Left lung (tissue), 10 donors: ENCODE measurements around the gene TMEM181. TPM values are rescaled to one million over a fixed set of nuclear protein-coding genes. Genes with fewer than 3 reads are reported as not detected.

ENCODE experiments used
- ATAC-seq: fragments of 200-7000 bp; cut with Tn5 transposase; one replicate; pipeline ENCODE4 v1.9.1; 2020; ENCODE audit warnings: moderate library complexity
- DNase-seq, 4 donors: peaks; one replicate each; pipeline ENCODE4 v3.0.0-alpha.2; 2013 to 2020
- H3K27ac ChIP-seq, 2 donors: fragments of 200-600 bp; sonication (generic) in 1 of 2; one replicate each; pipeline versions ENCODE4 v1.5.0 to v1.8.0; 2020 to 2021
- H3K27me3 ChIP-seq, 2 donors: fragments of 200-600 bp; sonication (generic) in 1 of 2; one replicate each; pipeline versions ENCODE4 v1.5.0 to v1.8.0; 2020 to 2021
- H3K36me3 ChIP-seq, 2 donors: fragments of 200-600 bp; sonication (generic) in 1 of 2; one replicate each; pipeline versions ENCODE4 v1.5.0 to v1.8.0; 2020 to 2021
- H3K4me1 ChIP-seq, 2 donors: fragments of 200-600 bp; one replicate each; pipeline ENCODE4 v1.8.0; 2021
- H3K4me3 ChIP-seq, 2 donors: fragments of 200-600 bp; sonication (generic) in 1 of 2; one replicate each; pipeline versions ENCODE4 v1.5.0 to v1.8.0; 2020 to 2021; ENCODE audit warnings: mild to moderate bottlenecking in 1 of 2
- H3K9me3 ChIP-seq, 2 donors: fragments of 200-600 bp; sonication (generic) in 1 of 2; one replicate each; pipeline versions ENCODE4 v1.5.0 to v1.8.0; 2020 to 2021
- intact Hi-C, 2 donors: fragments of 100-400 bp; cut with DNase I; formaldehyde crosslinking; loops; one replicate each; pipeline versions ENCODE4 v1.11.2 to v1.14.2; 2022
- polyA plus RNA-seq, 6 donors: library from polyadenylated mRNA; unstranded; fragments of 120-200 nt; gene quantifications; one replicate each; pipeline ENCODE4 v1.2.1, GENCODE V29; 2013; ENCODE audit not compliant: insufficient read length in 6 of 6
- total RNA-seq, 2 donors: library from RNA; stranded (reverse); fragmentation: NEBNext Ultra II Directional; extraction: Animal tissue kit (Norgen Biotek cat#: 25700); gene quantifications; one replicate each; pipeline ENCODE4 v1.2.1, GENCODE V29; 2021
- TF ChIP-seq, protein P1 (sequence below), 2 donors: fragments of 200-600 bp; sonication (generic) in 1 of 2; IDR thresholded peaks; one replicate each; pipeline versions ENCODE4 v1.5.0 to v1.8.0; 2021; ENCODE audit warnings: antibody characterized with exemption in 2 of 2
- donor health status: DM: no; HTN: yes; CAD: no.
- donor health status: DM: no; HTN: no; CAD: no.

TMEM181 gene
- total and polyA plus RNA-seq, 8 donors: 29.9 to 37.0 (median 31.4) TPM

DNA sequence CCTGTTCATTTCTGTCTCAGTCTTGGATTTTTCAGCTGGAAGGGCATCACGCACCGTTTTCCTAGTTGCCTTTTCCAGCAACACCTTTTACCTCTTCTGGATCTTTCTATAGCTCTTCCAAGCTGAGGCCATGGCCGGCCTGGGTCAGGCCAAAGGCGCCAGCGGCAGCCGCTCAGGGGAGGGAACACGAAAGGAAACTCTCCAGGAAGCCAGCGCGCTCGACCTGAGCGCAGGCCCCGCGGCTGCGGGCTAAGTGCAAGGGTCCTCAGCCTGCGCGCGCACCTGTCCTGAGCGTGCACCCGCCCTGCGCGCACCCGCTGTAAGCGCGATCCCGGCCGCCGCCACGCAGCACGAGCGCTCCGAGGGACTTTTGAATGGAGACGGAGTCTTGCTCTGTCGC is 43.8 kb upstream of the TMEM181 start:
- H3K4me3 ChIP-seq: no peak overlapping the region

DNA sequence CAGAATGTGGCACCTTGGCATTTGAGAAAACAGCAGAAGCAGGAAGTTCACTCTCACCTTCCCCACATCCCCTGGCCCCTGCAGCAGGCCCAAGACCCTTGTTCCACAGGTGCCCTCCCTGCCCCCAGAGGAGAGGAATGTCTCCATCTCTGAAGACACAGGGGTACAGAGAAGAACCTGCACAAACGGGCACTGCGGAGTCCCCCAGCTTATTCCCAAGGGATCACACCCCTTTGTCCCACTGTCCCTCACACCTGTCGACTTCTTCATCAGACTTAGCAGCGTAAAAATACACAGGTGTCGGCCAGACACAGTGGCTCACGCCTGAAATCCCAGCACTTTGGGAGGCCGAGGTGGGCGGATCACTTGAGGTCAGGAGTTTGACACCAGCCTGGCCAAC is 42.9 kb upstream of the TMEM181 start:
- no peak overlapping the region for H3K27ac ChIP-seq
- intact Hi-C loops: loop anchor here in 1 of 2 donors (10.0 kb wide), 1 partner anchor 292 kb away; no protein-coding TSS in a partner anchor
- no peak for ATAC-seq

More for the DNA sequence above, 43.8 kb upstream of the TMEM181 start:
- H3K27me3 ChIP-seq: peaks cover 7 to 52% of the 10 kb centered on the region in 2 donors
- H3K27ac ChIP-seq: no peak overlapping the region
- DNase-seq: no peak
- peak; percentile 11 for ATAC-seq
- peaks cover 6 to 8% of the 10 kb centered on the region in 2 donors for H3K4me1 ChIP-seq
- intact Hi-C loops: loop anchor here in 1 of 2 donors (10.0 kb wide), 1 partner anchor 291 kb away; no protein-coding TSS in a partner anchor
- H3K36me3 ChIP-seq: no peaks in the 10 kb centered on the region
- TF ChIP-seq, protein P1, sequence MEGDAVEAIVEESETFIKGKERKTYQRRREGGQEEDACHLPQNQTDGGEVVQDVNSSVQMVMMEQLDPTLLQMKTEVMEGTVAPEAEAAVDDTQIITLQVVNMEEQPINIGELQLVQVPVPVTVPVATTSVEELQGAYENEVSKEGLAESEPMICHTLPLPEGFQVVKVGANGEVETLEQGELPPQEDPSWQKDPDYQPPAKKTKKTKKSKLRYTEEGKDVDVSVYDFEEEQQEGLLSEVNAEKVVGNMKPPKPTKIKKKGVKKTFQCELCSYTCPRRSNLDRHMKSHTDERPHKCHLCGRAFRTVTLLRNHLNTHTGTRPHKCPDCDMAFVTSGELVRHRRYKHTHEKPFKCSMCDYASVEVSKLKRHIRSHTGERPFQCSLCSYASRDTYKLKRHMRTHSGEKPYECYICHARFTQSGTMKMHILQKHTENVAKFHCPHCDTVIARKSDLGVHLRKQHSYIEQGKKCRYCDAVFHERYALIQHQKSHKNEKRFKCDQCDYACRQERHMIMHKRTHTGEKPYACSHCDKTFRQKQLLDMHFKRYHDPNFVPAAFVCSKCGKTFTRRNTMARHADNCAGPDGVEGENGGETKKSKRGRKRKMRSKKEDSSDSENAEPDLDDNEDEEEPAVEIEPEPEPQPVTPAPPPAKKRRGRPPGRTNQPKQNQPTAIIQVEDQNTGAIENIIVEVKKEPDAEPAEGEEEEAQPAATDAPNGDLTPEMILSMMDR (IDR thresholded peaks at IDR 0.05): no peak
- no peaks in the 10 kb centered on the region for H3K9me3 ChIP-seq

GRCh38 chr6:158517581-158517980 is 42.3 kb upstream of the TMEM181 start:
- ATAC-seq (no peak), DNase-seq (no peak)
- H3K36me3 ChIP-seq: no peaks in the 10 kb centered on the region
- no peaks in the 10 kb centered on the region for H3K9me3 ChIP-seq
- H3K27ac ChIP-seq: no peak overlapping the region
- H3K27me3 ChIP-seq: peaks cover 7 to 53% of the 10 kb centered on the region in 2 donors
- TF ChIP-seq, protein P1 (IDR thresholded peaks at IDR 0.05): no peak
- intact Hi-C loops: loop anchor here in 1 of 2 donors (10.0 kb wide), 1 partner anchor 293 kb away; no protein-coding TSS in a partner anchor
- H3K4me1 ChIP-seq: peaks cover 6 to 8% of the 10 kb centered on the region in 2 donors
- H3K4me3 ChIP-seq: no peak overlapping the region

More for the DNA sequence above, 42.9 kb upstream of the TMEM181 start:
- Histone ChIP-seq H3K4me3 (no peak overlapping the region), H3K4me1 (peaks cover 6 to 8% of the 10 kb centered on the region in 2 donors), H3K27me3 (peaks cover 7 to 53% of the 10 kb centered on the region in 2 donors), H3K36me3 (no peaks in the 10 kb centered on the region), H3K9me3 (no peaks in the 10 kb centered on the region)
- no peak for DNase-seq
- TF ChIP-seq, protein P1 (IDR thresholded peaks at IDR 0.05): no peak

DNA sequence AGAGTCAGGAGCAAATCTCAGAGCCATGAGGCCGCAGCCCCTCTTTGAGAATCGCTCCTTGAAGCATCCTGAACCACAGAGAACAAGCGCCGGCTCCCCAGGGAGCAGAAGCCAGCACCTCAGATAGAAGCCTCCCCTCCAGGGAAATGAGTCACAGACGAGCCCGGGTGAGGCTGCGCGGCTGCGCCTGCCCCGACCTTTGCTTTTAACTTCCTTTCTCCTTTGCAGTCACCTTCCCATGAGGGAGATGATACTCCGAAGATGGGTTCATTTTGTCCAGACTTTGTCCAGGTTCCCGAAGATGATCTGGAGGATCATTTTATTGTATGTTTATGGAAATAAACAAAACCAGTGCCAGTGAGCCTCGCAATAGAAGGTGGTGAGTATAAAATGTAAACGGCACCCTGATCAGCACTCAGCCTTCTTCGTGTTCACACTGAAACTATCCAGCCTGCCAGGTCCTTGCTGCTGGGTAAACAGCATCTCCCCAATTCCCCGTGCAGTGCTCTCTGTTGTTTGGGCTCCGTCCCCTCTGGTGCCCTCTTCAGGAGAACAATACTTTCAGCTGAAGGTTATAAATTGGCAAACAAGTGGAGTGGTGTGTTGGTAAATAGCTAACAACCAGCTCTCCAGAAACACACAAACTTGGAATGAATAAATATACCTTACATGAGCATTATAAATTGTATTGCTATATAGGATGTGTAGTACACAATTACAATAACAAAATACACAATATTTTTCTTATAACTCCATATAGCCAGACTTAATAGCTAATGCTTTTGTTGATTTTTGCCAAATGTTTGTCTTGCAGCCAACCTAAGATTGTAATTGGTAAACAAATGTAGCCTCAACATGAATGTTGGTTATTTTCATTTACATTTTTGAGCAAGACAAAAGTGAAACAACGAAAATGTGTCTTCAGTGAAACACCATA is 41.4 kb upstream of the TMEM181 start:
- H3K27me3 ChIP-seq: peaks cover 7 to 53% of the 10 kb centered on the region in 2 donors
- TF ChIP-seq, protein P1 (IDR thresholded peaks at IDR 0.05): peak; percentile 16 to 36
- DNase-seq: peak in 2 of 4 donors; percentile 49 to 66
- H3K4me3 ChIP-seq: no peak overlapping the region
- intact Hi-C loops: loop anchor here in 1 of 2 donors (10.0 kb wide), 1 partner anchor 294 kb away; no protein-coding TSS in a partner anchor
- no peaks in the 10 kb centered on the region for H3K9me3 ChIP-seq
- H3K36me3 ChIP-seq: no peaks in the 10 kb centered on the region
- H3K27ac ChIP-seq: no peak overlapping the region
- peaks cover 6 to 8% of the 10 kb centered on the region in 2 donors for H3K4me1 ChIP-seq
- ATAC-seq: peak; percentile 75

- intact Hi-C loops: loop anchor here in 1 of 2 donors (10.0 kb wide), 1 partner anchor 294 kb away; no protein-coding TSS in a partner anchor
- Histone ChIP-seq H3K4me3 (no peak overlapping the region), H3K4me1 (peaks cover 6 to 8% of the 10 kb centered on the region in 2 donors), H3K27me3 (peaks cover 7 to 58% of the 10 kb centered on the region in 2 donors), H3K36me3 (no peaks in the 10 kb centered on the region), H3K27ac (no peak overlapping the region), H3K9me3 (no peaks in the 10 kb centered on the region)
- no peak for DNase-seq
- no peak for ATAC-seq
- TF ChIP-seq, protein P1 (IDR thresholded peaks at IDR 0.05): no peak
Observed at GRCh38 chr6:158519300-158519699, 40.6 kb upstream of the TMEM181 start.
